Activated gamma-delta T cell (primary cell): ENCODE results near the gene TLCD4.
"Not testable (repeated sequence)": the region's sequence is repeated elsewhere in the genome, so short reads cannot be mapped to it uniquely, and the experiment has no call there.

Experiments
- DNase-seq: peaks from one replicate; lab custom pipeline; 2025; lab: John Stamatoyannopoulos, UW
- total RNA-seq, 2 donors: gene quantifications; one replicate each; lab custom pipeline; 2026; lab: John Stamatoyannopoulos, UW

The TLCD4 gene
- total RNA-seq = 0.10 to 0.65 reads per million in 2 donors

GRCh38 chr1:95117207-95118066 is at the start of gene TLCD4:
TSS of gene TLCD4 (plus strand) at chr1:95117355. CDS start at chr1:95143902, 26,547 bp downstream.
- peak; percentile 29 for DNase-seq

- DNase-seq = no peak
These were observed 49.6 kb upstream of the TLCD4 start for GRCh38 chr1:95067568-95067967.

- no peak for DNase-seq
These were observed 48.0 kb upstream of the TLCD4 start for GRCh38 chr1:95068956-95069709.

DNA sequence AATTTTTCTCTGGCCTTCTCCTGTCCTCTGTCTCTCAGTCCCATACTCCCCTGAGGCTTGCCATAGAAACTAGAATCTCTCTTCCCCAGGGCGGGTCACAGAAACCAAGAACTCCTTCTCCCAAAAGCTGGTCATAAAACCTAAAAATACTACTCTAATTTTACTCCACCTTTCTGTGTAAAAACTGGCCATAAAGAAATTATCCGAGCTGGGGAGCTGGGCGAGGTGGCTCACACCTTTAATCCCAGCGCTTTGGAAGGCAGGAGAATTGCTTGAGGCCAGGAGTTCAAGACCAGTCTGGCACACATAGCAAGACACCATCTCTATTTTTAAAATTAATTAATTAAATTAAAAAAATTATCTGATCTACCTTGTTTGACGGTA is 47.5 kb upstream of the TLCD4 start:
- DNase-seq = no peak

- no peak for DNase-seq
These were observed 45.6 kb upstream of the TLCD4 start for GRCh38 chr1:95071539-95071938.

- no peak for DNase-seq
These were observed 45.0 kb upstream of the TLCD4 start for GRCh38 chr1:95072117-95072516.

GRCh38 chr1:95072532-95073419 is 44.4 kb upstream of the TLCD4 start, which contains the start of gene ALG14:
TSS of gene ALG14 (minus strand) at chr1:95072951. CDS start at chr1:95072898, 53 bp downstream.
- DNase-seq = peak; percentile 62

- DNase-seq = no peak
These were observed 43.7 kb upstream of the TLCD4 start for GRCh38 chr1:95073446-95073845.

GRCh38 chr1:95076034-95076433 is 41.1 kb upstream of the TLCD4 start:
- DNase-seq = no peak

DNA sequence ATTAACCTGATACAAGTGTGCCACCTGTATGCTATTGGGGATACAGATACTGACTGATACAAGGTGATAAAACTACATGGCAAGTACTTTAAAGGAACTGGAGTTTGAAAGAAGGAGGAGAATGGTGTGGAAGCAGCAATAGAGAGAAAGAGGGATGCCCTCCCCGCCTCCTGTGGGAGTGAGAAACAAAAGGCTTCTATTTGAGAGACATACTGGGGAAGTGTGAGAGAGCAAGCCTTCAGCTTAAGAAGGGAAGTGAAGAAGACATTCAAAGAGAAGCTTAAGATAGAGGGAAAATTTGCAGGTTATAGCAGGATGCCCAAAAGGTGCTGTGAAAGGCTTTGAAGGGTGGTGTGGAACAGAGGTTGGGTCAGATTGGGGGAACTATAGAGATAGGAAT is 36.7 kb upstream of the TLCD4 start:
- no peak for DNase-seq

DNA sequence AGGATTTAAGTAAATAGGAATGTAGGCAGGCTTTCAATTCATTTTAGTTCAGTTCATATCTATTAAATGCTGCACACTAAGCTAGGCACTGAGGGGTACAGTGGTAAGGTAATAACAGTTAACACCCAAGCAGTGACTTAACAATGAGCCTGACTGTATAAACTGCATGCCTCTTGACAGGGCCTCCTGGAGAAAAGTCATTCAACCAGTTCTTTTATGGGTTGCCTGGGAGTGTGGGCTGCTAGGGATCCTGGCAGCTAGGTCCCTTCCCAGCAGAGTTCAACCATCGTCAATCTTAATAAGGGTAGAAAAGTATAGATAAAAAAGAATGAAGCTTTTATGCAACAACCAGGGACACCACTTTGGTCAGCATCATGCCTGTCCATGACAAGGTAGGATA is 36.3 kb upstream of the TLCD4 start:
- no peak for DNase-seq

DNA sequence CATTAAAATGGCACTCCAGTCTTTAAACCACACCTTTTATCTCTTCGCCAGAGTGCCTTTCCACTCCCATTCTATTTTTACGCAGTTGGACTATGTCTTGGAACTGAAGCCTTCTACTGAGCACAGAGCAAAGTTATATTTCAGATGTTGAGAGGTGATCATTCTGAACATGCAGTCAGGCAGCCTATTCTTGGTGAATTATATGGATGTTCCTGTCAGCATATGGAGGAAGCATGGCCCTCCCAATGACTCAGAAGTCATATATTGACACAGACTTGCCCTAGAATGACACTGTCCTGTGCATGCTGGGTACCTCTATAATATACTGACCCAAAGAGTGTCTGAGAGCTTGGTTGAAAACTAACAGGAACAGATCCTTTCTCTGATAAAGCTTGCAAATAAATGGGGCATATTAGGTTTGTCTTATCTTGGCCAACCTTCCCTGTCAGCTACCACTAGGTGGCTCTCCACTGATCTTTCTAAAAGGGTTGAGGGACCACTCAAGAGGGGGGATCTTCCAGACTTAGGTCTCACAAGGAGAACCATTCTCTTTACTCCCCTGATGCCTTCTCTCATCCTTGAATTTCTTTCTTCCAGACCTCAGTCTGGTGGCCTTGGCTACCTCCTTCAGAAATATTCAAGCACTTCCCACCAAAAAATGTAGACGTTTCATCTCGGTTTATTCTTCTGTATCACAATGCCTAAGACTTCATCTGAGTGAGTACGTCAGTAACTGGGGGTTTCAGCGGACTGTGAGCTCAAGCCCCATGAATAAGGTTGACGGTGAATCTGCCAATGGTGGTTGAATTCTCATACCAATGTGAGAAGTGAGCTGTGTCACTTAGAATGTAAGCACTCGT is 32.6 kb upstream of the TLCD4 start:
- no peak for DNase-seq

GRCh38 chr1:95085376-95085775 is 31.8 kb upstream of the TLCD4 start:
- DNase-seq = no peak

DNA sequence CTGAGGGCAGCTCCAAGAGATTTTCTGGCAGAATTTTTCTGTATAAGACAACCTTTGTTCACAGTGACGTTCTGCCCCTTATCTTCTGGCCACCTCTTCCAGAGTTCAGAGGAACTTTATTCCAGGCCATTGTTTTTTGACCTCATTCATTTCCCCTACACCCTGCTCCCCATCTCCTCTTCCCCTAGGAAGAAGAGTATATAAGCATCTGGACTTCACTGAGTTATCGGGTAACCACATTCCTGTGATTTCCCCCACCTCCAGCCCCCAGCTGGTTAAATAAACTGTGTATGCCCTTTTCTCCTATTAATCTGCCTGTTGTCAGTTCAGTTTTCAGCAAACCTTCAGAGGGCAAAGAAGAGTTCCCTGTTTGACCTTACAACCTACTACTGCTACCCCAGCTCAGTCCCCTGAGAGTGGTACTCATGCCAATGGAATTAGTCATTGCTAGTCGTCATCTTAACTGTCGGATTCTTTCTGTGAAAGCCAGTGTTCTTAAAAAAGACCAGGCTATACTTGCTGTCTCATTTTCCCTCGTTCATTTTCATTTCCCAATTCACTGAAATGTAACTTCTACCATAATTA is 30.1 kb upstream of the TLCD4 start:
- DNase-seq = no peak

- no peak for DNase-seq
These were observed 28.9 kb upstream of the TLCD4 start for GRCh38 chr1:95088303-95088702.

GRCh38 chr1:95089650-95090287 is 27.4 kb upstream of the TLCD4 start:
- DNase-seq = no peak

GRCh38 chr1:95091290-95091689 is 25.9 kb upstream of the TLCD4 start:
- not testable (repeated sequence) for DNase-seq

GRCh38 chr1:95092891-95093290 is 24.3 kb upstream of the TLCD4 start:
- not testable (repeated sequence) for DNase-seq

DNA sequence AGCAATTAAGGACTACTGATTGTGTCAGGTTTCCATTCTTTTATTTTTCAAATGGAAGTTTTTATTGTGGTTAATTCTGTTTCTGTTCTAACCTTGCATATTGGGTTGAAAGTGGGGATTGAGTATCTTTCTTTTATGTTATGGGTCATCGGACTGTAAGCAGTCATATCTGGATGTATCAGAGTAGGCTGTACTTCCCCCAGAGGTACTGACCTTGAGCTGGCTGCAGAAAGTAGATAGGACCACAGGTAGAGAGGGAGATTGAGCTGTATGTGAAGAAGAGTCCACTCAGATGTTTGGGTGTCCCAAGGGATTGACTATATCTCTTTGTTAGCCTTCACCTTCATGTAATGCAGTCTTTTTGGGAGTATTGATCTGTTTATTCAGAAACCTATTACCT is 23.9 kb upstream of the TLCD4 start:
- DNase-seq = no peak

GRCh38 chr1:95094923-95095322 is 22.2 kb upstream of the TLCD4 start:
- DNase-seq = no peak
